Stimulated activated CD8-positive, alpha-beta memory T cell treated with anti-CD3 and anti-CD28 coated beads, Interleukin-12 subunit alpha, Interleukin-12 subunit beta, amount 100 ng/mL, for 1 hour (primary cell): ENCODE measurements around the gene B3GNT9.

ENCODE experiments used
- DNase-seq: peaks from one replicate; pipeline ENCODE4 v3.0.0-alpha.2; 2020; ENCODE audit warnings: low read depth

The B3GNT9 gene

DNA sequence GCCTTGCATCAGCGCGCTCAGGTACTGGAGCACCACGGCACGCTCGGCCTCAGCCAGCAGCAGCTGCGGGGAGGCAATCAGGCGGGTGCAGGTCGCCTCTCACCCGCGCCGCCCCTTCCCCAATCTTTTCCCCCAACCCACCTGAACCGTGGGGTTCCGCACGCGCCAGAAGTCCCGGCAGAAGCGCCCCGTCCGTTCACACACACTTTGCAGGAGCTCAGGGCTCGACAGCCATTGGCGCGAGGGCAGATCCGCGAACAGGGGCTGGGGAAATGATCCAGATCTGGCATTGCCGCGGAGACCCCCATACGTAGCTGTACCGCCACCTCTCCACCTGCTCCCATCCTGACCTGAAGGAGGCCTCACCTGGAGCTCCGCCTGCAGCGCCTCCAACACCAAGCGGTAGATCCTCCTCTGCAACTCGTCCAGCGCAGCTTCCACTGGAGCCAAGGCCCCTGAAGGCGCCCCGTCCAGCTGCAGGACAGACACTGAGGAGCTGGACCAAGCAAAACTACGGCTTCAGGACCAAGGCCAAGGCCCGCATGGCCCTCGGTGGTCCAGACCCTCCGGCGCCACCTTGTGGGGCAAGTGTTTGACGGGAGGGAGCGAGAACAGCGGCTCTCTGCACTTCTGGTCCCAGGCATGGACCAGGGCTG, 34.3 kb upstream of the B3GNT9 start:
- peak; percentile 75 for DNase-seq

DNA sequence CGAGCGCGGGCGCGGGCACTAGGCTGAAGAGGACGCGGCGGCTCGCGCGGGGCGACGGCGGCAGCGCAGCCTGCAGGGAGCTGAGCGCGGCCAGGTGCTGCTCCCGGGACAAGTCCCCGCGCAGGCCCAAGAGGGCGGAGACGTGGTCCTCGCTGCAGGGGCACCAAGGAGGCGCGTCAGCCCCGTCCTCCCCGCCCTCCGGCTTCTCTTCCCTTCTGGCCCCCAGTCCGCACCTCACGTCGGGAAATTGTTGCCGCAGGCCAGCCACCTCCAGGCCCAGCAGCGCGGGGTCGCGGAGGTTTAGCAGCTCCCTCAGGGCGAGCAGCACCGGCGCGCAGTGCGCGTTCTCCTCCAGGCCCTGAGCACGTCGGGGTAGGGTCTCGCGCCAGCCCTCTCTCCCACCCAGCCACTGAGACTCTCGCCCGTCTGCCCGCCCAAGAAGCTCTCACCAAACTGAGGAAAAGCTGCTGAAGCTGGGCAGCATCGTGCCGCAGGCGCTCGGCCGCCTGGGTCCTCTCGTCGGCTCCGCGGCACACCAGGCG, 33.7 kb upstream of the B3GNT9 start:
- no peak for DNase-seq

DNA sequence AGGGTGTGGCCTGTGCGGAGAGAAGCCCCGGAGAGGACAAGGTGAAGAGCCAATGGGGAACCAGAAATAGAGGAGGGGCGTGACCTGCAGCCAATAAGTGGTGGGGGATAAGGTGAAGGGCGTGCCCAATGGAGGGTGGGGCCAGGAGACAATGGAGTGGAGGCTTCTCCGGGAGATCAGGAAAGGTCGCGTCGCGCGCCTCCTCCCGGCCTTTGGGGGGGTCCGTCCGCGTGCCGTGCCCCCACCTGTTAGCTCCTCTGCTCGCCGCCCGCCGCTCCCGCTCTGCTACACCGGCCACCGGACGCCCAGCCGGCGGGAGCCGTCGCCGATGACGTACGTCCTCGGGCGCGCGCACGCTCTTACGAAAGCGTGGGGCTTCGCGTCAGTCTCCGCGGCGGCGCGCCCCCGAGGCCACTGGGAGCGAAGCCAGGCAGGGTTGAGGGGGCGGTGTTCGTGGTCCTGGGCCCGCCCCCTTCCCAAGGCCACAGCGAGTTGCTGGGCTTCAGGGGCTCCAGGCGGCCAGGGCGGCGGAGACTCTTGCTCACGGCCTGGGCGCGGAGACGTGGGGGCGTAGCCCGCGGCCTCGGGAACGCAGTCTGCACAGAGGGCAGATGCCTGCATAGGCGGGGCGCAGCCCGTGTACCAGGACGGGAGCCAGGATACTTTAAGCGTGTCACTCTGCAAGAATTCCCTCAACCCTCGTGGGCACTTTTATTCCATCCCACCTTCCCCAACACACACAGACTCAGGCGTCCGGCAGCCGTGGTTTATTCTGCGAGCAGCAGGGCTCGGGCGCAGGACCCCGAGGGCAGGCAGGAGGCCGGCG, 33.0 kb upstream of the B3GNT9 start, which contains the start of gene MATCAP1:
Gene MATCAP1, minus strand, starts transcription at position 337 of the 826 bp plus-strand sequence. CDS start 3,353 bp downstream, outside the sequence.
- peak; percentile 87 for DNase-seq

DNA sequence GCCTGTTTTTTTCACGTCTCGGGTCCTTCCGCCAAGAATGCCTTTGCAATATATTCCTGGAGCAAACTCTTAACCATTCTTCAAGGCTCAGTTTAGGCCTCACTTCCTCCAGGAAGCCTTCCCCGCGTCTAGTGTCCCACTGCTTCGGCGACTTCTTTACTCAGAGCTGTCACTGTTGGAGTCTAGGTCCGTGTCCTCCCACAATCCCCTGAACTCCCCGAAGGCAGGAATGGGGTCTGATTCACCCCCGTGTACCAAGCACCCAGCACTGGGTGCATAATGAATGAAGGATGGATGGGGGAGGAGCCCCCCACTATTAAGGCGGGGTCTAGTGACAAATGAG, 32.5 kb upstream of the B3GNT9 start:
- no peak for DNase-seq

DNA sequence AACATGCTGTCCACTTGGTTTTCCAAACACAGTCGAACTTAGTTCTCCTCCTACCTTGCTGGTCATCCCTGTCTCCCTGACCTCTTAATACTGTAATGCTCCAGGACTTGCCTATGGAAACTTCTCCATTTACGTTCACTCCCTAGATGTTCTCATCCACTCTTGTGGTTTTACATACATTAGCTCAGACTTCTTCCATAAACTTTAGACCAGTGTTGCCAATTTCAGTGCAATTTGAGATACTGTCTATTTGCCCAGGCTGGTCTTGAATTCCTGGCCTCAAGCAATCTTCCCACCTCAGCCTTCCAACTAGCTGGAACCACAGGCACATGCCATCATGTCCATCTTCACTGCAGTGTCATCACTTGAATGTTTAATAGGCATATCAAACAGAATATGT, 31.5 kb upstream of the B3GNT9 start:
- DNase-seq = no peak

DNA sequence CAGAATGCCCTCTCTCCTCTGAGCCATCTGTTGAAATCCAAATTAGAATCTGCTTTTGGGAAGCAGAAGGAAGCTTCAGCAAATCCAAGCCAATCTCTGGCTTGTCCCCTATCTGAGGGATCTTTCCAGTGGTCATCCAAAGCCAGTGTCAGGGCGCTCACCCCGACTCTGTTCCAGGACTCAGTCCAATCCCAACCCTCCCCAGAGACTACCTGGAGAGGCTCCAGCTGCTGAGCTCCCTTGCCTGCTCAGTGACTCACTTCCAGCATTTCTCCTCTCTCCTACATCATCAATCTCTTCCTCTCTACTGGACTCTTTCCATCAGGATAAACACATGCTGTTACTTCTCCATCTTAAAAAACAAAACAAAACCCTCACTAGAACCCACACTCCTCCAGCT, 30.5 kb upstream of the B3GNT9 start:
- no peak for DNase-seq

DNA sequence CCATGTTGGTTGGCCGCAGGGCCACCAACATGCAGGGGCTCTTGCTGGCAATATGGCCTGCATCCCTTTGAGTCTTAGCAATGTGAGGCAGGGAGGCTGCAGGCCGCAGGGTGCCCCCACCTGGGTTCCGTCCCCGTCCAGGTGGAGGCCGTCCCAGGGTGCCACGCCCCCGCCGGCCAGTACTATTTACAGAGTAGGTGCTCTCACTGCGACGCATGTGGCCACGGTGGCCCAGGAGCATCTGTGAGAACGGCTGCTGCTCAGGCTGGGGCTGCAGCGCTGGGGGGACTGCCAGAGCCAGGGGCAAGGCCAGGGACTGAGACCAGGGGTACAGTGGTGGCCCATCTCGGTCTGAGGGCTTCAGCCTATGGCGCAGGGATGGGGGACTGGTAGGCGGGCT, 29.4 kb upstream of the B3GNT9 start:
- no peak for DNase-seq

DNA sequence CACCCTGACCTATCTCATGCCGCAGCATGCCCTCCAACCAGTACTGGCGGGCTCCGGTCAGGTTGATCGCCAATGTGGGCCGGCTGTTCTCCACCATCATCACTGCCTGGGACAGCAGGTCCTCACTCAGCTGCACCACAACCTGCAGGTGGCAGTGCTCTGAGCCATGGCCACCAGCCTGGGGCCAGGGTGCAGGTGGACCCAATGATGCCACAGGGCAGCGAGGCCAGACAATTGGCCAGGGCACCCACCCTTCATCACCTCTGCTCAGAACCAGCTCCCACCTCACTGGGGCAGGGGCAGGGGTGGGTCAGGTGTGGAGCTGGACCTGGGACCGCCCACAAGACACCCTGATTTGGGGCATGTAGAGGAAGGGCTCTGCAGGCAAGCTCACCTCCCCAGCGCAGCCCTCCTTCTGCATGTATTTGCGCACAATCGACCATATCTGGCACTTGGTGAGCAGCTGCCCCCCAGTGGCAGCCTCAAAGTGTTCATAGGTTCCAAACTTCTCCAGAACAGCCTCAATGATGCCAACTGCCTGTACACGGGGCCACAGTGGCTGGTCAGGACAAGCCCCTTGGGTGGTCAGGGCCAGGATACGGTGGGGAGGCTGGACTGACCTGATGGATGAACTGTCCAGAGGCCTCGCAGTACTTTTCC, 28.8 kb upstream of the B3GNT9 start:
- no peak for DNase-seq

DNA sequence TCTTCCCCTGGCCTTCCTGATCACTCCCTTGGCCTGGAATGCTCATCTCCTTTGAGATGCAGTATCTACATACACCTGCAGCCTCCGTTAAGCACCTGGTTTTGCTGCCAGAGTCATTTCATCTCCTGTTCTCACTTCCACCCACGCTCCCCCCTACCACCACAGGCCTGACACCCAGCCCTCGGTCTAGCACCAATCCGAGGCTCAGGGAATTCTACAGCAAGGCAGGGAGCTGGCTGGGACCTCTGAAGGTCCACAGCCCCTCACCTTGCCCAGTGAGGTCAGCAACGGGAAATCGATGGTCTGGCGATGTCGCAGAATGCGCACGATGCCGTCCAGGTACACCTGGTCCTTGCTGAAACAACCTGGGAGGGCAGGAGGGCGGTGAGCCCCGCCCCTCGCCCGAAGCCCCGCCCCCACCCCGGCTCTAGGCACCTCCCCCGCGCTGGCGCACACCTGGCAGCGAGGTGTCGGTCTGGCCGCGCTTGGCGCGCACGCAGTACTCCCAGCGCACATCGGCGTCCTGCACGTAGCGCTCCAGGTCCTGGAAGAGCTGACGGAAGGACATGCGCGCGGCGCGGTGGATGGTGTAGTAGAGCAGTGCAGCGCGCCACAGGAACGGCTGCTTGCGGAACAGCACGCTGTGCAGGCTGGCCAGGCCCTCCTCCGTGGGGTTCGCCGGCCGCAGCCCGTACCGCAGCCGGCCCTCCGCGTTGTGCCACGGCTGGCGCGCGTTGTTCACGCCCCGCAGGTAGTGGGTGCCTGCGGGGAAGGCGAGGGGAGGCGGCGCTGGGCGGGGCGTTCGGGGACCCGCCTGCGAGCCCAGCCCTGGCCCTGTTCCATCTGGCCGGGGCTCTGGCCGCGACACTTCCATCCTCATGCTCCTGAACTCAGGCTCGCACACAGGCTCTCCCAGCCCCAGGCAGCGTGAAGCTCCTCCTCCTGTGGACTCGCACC, 27.2 kb upstream of the B3GNT9 start:
- DNase-seq = no peak

DNA sequence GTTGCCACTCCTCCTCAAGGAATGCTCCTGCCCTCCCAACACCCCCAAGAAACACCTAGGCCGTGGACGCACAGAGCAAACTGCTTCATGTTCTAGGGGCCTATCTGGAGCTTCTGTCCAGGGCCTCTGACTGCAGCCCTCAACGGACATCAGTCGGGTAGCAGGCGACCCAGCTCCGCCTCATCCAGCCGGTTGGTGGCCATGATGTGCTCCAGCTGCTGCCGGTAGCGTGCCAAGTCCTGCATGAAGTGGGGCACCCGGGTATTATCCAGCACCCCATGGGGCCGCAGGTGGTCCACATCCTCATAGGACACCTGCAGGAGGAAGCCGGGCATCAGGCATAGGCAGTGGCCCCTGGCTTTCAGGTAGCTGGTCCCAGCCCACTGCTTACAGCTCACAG, 25.9 kb upstream of the B3GNT9 start:
- no peak for DNase-seq

DNA sequence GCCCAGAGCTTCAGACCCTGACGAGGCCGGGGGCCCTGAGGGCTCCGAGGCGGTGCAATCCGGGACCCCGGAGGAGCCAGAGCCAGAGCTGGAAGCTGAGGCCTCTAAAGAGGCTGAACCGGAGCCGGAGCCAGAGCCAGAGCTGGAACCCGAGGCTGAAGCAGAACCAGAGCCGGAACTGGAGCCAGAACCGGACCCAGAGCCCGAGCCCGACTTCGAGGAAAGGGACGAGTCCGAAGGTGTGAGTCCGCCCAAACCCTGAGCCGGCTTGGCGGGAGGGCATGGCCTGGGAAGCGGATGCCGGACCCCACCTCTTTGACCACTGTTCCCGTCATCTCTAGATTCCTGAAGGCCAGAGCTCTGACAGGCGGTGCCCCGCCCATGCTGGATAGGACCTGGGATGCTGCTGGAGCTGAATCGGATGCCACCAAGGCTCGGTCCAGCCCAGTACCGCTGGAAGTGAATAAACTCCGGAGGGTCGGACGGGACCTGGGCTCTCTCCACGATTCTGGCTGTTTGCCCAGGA, 24.0 kb upstream of the B3GNT9 start:
- no peak for DNase-seq

DNA sequence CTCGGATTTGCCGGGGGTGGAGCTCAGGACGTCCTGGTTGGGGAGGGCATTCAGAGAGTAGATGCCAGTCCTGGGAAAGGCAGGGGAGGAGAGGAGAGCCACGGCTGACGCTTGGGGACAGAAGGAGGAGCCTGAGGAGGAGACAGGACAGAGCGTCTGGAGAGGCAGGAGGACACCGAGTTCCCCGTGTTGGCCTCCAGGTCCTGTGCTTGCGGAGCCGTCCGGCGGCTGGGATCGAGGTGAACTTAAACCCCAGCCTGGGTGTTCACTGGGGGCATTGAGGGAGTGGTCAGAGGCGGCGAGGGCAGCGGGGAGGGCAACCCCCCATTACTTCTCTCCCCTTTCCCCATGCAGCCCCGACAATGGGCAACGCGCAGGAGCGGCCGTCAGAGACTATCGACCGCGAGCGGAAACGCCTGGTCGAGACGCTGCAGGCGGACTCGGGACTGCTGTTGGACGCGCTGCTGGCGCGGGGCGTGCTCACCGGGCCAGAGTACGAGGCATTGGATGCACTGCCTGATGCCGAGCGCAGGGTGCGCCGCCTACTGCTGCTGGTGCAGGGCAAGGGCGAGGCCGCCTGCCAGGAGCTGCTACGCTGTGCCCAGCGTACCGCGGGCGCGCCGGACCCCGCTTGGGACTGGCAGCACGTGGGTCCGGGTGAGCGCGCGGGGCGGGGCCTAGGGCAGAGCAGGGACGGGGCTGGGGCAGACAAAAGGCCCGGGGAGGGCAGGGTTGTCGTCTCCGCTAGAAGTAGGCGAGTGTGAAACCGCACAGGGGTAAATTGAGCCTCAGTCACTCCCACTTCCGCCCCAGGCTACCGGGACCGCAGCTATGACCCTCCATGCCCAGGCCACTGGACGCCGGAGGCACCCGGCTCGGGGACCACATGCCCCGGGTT, 23.3 kb upstream of the B3GNT9 start:
- DNase-seq = peak; percentile 25

DNA sequence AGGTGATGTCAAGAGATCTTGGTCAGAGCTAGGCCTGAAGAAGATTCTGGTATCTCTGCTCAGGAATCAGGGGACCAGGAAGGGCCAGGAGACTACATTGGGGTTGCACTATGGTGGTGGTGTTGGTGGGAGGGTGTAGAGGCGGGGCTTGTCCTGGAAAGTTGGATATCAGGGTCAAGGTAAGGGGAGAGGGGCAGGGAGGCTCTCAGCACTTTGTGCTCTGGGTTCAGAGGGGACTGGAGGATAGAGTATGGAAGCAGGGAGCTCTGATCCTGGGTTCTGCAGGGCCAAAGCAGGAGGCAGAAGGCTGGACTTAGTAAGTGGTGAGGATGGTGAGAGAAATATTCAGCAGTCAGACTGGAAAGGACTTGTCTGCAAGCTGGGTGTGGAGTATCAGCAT, 22.5 kb upstream of the B3GNT9 start:
- no peak for DNase-seq

DNA sequence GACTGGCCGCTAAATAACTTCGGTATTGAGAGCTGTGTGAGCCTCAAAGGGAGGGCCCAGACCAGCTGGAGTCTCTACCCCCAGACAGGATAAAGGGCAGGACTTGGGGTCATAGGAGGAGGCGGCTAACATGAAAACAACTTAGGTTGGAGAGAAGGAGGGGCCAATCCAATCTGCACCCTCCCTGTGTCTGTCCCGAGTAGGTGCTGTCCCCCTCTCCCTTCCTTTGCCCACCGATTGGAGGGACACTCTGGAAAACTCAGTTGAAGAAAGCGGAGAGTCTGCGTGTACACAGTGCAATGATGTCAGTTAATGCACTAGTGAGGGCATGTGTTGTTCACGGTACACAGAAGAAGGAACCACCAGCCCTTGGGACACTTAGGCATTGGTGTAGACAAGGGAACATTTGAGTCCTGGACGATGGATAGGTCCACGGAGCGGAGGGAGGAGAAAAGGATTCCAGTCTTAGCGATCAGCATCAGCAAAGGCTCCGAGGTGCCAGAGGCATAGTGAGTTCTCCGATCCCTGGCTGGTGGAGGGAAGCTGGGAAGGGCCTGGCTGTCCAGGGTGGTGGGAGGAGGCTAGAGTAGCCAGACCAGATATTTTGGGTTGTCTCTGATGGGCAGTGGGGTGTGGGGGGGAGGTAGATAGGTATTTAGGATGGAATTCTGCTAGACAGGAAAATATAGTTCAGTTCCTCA, 20.3 kb upstream of the B3GNT9 start:
- DNase-seq = no peak

DNA sequence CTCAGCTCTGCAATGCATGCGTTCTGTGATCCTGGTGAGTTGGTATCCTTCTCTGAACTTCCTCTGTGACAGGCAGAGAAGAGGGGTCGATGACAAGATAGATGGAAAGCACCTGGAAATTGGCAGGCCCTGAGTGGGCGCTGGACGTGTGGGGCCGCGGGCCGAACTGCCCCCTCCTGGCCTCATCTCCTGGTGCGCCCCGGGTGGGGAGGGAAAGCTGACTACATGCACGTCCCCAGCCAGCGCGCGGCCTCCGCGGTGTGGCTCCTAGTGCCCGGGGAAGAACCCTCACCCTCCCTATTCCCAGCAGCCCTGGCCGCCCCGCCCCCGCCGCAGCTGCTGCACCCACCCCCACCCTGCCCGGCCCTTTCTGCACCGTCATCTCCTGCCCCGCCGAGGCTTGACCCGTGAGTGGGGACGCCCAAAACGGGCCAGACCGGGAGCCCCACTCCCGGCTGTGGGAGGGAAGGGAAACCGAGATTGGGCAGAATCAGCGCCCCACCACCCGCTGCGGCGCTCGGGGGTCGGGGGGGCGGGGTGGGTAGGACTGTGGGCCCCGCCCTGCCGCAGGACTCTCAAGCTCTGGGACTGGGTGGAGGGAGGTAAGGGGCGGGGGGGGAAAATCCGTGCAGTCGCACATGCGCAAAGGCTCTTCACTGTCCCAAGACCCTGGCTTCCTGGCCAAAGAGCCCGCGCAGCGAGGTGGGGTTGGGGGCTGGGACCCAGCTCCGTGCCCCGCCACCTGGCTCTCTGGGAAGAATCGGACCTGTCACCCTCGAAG, 19.6 kb upstream of the B3GNT9 start, which contains the start of gene NOL3:
Gene NOL3, plus strand, starts transcription at position 371 of the 781 bp plus-strand sequence.
- no peak for DNase-seq

DNA sequence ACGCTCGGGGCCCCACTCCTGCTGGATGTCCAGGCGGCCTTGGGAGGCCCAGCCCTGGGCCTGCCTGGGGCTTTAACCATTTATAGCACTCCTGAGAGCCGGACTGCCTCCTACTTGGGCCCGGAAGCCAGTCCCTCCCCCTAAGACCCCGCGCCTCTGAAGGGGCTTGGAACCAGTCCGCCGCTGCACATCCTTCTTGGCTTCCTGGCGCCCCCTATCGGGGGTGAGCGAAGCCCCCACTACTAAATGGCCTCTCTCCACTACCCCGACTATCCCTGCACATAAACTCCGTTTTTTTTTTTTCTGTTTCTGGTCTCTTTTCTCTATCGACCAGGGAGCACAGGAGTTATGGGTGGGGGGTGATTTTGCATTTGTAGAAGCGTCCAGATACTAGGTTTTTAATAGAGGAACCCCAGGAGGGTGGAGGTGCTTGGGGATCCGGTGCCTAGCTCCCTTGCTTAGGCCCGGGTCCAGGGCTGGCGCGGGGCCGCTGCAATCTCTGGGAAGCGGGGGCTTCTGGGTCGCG, 18.9 kb upstream of the B3GNT9 start:
- DNase-seq = no peak

DNA sequence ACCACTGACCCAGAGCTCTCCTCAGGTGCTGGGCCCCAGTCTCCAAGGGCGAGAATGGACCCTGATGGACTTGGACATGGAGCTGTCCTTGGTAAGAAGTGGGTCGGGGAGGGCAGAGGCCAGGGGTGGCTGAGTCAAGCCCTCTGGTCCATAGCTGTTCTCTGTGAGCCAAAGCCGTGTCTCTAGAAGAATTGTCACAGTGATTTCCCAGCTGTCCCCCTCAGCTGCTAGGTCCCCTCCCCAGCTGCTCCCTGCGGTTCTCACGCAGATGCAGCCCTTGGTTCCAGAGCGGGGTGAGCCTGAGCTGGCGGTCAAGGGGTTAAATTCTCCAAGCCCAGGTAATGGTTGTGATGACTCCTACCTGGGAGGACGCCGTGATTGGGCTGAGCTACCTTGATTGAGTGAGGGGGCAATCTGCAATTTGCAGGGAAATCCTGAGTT, 18.2 kb upstream of the B3GNT9 start:
- no peak for DNase-seq

DNA sequence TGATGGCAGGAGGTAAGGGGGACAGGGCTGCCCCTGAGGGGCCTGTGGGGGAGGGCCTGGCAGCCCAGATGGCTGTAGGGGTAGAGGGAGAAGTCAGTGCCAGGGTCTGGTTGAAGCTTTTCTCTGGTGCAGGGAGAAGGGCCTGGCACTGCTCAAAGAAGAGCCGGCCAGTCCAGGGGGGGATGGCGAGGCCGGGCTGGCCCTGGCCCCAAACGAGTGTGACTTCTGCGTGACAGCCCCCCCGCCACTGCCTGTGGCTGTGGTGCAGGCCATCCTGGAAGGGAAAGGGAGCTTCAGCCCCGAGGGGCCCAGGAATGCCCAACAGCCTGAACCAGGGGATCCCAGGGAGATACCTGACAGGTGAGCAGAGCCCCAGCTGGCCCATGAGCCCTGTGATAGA, 16.8 kb upstream of the B3GNT9 start:
- no peak for DNase-seq
